Measurements from ENCODE around the gene HLA-B.

The HLA-B gene

GRCh38 chr6:31352683-31353383, 4.1 kb downstream of the HLA-B start:
- DNase-seq = peak; percentile 46

DNA sequence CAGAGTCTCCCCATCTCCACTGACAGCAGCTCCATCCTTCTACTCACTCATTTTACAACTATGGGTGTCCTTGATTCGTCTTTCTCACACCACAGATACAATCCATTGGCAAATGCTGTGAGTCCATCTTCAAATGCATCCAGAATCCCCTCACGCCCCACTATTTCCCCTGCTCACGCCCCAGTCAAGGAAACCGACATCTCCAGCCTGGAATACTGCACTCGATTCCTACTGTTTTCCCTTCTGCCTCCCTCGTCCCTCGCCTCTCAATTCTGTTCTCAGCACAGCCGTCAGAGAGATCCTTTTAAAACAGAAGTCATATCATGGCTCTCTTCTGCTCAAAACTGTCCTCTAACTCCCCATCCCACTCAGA, 4.7 kb downstream of the HLA-B start:
- peak; percentile 17 for DNase-seq

- peak; percentile 60 for DNase-seq
Observed at GRCh38 chr6:31351401-31352309, 5.3 kb downstream of the HLA-B start.

GRCh38 chr6:31351033-31351380, 6.0 kb downstream of the HLA-B start:
- DNase-seq = no peak

DNA sequence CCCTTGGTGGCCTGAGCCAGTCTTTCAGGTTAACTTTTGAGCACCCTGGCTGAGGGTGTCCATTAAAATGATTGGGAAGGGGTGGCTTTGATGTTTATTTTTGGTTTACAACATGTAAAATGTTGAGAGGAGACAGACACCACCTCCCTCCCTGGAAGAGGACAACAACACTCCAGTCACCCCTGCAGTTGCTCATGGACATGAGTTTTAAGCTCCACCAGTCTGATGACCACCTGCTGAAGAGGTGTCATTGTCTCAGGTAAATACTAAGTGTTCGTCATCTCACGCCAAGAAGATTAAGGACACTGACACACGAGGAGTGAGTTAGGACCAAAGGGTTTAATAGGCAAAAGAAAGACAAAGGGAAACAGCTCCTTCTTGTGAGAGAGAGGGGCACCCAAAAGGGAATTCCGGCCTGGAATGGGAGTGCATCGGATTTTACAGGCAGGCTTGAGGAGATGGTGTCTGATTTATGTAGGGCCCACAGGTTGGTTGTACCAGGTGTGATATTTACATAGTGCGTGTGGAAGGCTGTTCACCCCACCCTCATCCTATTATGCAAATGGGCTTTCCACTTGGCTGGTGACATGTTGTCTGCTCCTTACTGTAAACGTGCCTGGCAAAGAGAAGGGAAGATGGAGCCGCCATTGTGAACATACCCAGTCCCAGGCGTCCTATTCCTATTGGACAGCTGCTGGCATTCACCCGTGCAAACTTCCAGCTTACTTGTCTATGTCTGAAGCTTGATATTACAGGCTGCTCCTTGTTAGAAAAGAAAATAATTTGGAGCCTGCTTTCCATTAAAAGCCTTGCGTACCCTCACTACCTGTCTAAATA, 6.6 kb downstream of the HLA-B start:
- peak; percentile 23 for DNase-seq

- DNase-seq = no peak
Observed at GRCh38 chr6:31349301-31349700, 7.7 kb downstream of the HLA-B start.

DNA sequence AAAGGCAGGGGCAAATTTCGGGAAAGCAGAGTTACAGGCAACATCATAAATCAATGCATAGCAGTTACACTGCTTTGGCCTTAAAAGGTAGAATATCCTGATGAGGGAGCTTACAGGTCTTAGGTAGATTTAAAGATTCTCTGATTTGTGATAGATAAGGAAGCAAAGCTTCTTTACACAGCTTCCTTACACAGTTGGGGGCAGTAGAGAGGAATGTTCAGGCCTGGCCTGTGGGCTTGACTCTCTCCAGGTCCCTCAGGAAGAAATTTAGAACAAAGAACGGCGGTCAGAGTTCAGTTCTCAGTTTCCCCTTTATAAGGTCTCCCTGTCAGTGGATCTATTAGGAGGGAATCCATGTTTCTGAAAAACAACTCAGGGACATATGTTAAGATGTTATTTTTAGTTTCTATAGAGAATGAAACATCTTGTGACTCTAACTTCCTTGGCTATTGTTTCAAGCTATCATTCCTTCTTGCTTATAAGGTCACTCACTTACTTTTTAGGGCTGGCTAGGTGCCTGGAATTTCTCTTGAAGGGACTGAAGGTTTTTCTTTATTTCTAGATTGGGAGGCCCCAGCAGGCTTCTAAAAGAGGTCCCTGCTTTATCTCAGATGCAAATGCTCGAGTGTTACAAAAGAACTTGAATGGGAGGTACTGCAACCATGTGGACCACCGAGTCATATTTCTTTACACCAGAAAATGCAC, 11.8 kb downstream of the HLA-B start:
- DNase-seq = no peak

DNA sequence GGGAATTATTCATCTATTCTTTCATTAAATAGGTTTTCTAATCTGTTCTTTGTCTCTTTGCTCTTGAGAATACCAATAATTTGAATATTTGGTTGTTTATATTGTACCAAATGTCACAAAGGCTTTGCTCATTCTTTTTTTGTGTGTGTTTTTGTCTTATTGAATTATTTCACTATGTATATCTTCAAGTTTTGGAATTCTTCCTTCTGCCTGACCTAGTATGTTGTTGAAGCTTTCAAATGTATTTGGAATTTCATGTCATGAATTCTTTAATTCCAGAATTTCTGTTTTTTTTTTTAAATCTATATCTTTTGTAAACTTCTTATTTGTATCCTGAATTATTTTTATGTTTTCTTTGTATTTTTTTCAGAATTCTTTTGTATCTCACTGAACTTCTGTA, 16.8 kb downstream of the HLA-B start:
- no peak for DNase-seq

DNA sequence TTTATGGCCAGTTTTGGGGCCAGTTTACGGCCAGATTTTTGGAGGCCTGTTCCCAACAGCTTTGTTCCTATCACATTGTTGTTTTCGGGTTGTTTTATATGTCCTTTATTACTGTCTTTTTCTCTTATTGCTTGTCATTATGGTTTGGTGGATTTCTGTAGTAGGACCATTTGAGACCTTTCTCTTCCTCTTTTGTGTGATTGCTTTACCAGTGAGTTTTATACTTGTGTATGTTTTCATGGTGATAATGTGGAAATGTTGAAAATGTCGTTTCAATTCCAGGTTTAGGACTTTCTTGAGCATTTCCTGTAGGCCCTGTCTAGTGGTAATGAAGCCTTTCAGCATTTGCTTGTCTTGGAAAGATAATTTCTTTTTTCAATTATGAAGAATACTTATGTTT, 17.8 kb downstream of the HLA-B start:
- no peak for DNase-seq

DNA sequence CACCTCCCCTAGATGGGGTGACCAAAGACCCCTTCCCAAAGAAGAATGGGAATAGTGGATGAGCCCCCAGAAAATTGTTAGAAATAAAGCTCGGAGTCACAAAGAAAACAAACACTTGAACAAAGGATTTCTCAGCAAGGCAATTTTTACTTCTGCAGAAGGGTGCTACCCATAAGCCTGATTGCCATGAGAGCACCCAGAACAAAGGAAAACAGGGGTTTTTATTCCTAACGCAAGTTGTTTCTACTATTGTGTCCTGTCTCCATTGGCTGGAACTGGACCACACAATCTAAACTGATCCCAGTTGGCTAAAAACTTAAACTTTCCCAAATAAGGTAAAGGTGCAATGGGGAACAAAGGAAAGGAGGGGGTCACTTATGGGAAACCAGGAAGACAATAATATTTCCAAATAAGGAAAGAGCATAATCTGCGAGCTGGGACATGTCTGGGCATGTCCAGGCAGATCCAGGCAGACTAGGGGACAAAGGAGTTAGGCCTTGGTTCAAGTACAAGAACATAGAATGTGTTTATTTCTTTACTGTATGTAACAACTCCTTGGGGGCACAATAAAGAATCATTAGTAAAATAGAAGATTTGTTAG, 20.0 kb downstream of the HLA-B start:
- DNase-seq = no peak

- peak; percentile 76 for DNase-seq
Observed at GRCh38 chr6:31332637-31333602, 24.1 kb downstream of the HLA-B start.

GRCh38 chr6:31328355-31328960, 28.5 kb downstream of the HLA-B start:
- no peak for DNase-seq

- no peak for DNase-seq
Observed at GRCh38 chr6:31321820-31322219, 35.2 kb downstream of the HLA-B start.

DNA sequence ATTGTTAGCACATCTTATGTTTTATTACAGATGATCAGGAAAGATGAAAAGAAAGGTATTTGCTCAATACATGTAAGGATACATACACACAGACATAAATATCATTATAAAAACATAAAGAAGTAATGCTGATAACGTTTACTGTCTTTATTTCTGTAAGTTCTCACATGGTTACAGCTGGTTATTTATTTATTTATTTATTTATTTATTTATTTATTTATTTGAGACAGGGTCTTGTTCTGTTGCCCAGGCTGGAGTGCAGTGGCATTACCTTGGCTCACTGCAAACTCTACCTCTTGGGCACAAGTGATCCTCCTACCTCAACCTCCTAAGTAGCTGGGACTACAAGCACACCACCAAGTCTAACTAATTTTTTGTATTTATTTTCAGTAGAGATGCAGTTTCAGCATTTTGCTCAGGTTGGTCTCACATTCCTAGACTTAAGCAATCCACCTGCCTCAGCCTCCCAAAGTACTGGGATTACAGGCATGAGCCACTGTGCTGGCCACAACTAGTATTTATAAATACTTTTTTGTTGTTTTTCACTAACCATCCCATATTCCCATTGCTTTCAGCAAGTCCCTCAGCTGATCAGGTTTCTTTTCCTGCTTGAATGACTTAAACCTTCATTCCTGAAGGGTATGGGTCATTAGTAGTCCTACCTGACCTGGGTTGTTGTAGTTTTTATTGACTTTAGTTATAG, 35.8 kb downstream of the HLA-B start:
- DNase-seq = no peak

GRCh38 chr6:31317036-31317435, 39.9 kb downstream of the HLA-B start:
- DNase-seq = no peak

- DNase-seq = no peak
Observed at GRCh38 chr6:31309641-31310040, 47.3 kb downstream of the HLA-B start.

DNA sequence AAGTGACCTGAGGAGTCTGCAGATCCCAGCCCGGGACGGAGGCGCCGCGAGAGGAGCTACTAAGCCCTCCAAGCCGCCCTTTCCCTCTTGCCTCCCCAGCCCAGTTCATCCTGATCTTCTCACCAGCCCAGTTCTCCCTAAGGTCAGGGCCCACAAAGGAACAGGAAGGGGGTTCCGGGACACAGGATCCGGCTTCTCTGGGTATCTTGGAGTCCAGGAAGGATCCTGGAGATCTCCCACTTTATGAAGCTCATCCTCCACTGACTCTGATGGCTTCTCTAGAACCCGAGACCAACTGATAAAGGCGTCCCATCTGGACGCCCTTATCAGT, 48.2 kb downstream of the HLA-B start:
- DNase-seq = no peak

DNA sequence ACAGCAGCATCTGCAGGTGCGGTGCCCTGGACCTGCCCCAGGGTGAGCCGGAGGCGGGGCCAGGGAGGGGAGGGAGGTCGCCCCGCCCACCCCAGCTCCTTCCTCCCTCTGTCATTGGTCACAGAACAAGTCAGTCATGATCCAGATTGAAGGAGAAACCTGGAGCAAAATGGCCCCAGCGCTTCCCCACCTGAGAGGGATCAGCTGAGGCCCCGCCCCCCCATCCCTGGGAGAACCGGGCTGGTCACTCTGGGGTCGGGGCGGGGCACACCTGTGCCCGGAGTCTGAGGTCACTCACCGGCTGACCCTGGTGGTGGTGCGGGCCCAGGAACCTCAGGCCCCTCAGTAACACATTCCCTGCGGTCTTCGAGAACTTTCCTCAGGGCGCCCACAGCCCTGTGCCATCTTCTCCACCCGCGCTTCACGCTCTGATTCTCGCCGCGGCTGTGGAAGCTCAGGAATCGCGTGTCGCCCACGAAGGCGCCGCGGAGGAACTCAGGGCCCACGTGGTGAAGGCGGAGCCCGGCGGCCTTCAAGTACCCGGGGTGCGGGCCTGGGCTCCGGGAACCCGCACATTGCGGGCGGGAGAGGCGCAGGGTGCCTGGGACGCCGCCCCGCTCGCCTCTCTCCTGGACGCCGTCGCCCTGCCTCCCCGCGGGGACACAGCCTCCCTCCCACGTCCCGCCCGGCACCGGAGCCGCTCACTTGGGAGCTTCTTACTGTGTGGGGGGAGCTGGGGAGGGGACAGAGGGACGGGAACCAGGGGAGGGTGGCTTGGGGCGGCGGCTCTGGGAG, 48.7 kb downstream of the HLA-B start:
- peak; percentile 81 for DNase-seq

DNA sequence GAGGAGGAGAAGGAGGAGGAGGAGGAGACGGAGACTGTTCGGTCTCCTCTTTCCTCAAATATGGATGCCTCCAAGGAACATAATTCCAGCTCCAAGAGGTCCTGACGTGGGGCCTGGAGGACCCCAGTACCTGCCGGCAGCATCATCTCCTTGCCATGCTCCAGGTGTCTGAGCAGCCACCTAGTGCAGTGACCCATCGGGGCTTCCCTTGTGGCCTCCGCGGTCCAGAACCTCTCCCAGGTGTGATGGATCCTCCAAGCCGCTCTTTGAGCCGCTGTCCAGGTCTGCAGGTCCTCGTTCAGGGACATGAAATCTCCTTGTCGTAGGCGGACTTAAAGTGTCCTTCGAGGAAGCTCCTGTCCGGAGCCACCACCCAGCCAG, 49.3 kb downstream of the HLA-B start:
- DNase-seq = no peak
